Adrenal gland (tissue), 12 donors: ENCODE data around the gene STK32C. TPM values are rescaled to one million over a fixed set of nuclear protein-coding genes. Genes with fewer than 3 reads are reported as not detected.

Source experiments
- DNase-seq, 7 donors: peaks; one replicate each; pipeline ENCODE4 v3.0.0-alpha.2; 2019 to 2020
- H3K27ac ChIP-seq, 5 donors: fragments of 200-600 bp; sonication (generic) in 4 of 5; 1 replicate in 3 of 5; 2 replicates in 2 of 5; pipeline versions ENCODE4 v1.5.1 to v1.8.0; 2016 to 2020; ENCODE audit warnings: mild to moderate bottlenecking in 1 of 5
- H3K27me3 ChIP-seq: fragments of 200-600 bp; 2 replicates; pipeline ENCODE4 v1.8.0; 2021
- H3K36me3 ChIP-seq, 2 donors: fragments of 200-600 bp; replicated peaks in 1 of 2; 1 replicate in 1 of 2; 2 replicates in 1 of 2; pipeline versions ENCODE4 v1.5.1 to v1.8.0; 2018 to 2022
- H3K4me1 ChIP-seq, 2 donors: fragments of 200-600 bp; replicated peaks in 1 of 2; 1 replicate in 1 of 2; 2 replicates in 1 of 2; pipeline versions ENCODE4 v1.5.1 to v1.8.0; 2018 to 2021
- H3K4me3 ChIP-seq, 4 donors: fragments of 200-600 bp; sonication (generic) in 3 of 4; one replicate each; pipeline ENCODE4 v1.5.1; 2016 to 2018
- H3K9me3 ChIP-seq, 3 donors: fragments of 200-600 bp; sonication (generic) in 1 of 3; replicated peaks in 1 of 3; 1 replicate in 2 of 3; 2 replicates in 1 of 3; pipeline versions ENCODE4 v1.5.1 to v1.8.0; 2016 to 2021
- POLR2A ChIP-seq, 2 donors: fragments of 450-650 bp; IDR thresholded peaks; one replicate each; pipeline ENCODE4 v1.6.1; 2017; ENCODE audit warnings: antibody characterized with exemption in 2 of 2, mild to moderate bottlenecking in 2 of 2, moderate library complexity in 1 of 2
- WGBS, 4 donors: extraction: QIAGEN DNeasy Blood & Tissue Kit in 2 of 4; methylation state at CpG; one replicate each; pipeline versions ENCODE4 v1.1.5 to v1.1.7; 2013 to 2017; 5-methylcytosine and 5-hydroxymethylcytosine counted together
- intact Hi-C, 2 donors: fragments of 100-400 bp; cut with DNase I; formaldehyde crosslinking; loops; one replicate each; pipeline versions ENCODE4 v1.14.1 to v1.15.0; 2022 to 2023
- polyA plus RNA-seq, 3 donors: library from polyadenylated mRNA; stranded (reverse); fragments of 200-250 nt in 2 of 3; fragments of 350-450 nt in 1 of 3; fragmentation: Illumina TruSeq in 1 of 3; extraction: RNeasy Lipid Tissue Mini Kit (QIAGEN cat#74804) in 1 of 3; gene quantifications; one replicate each; pipeline ENCODE4 v1.2.3, GENCODE V29; 2013 to 2014
- total RNA-seq, 9 donors: library from RNA; depleted of rRNA in 4 of 9; stranded (reverse); fragments of >200 nt in 4 of 9; fragments of 120-200 nt in 1 of 9; fragmentation: NEBNext Ultra II Directional in 1 of 9; extraction: Animal tissue kit (Norgen Biotek cat#: 25700) in 1 of 9; gene quantifications; one replicate each; pipeline versions ENCODE4 v1.1.0 to v1.2.4, GENCODE V29; 2013 to 2023
- TF ChIP-seq, protein P1 (sequence below), 6 experiments: fragments of 450-650 bp in 4 of 6; fragments of 200-600 bp in 2 of 6; sonication (generic) in 1 of 6; IDR thresholded peaks; 1 replicate in 5 of 6; 2 replicates in 1 of 6; pipeline versions ENCODE4 v1.5.1 to v1.8.0; 2016 to 2021; ENCODE audit warnings: antibody characterized with exemption in 6 of 6, mild to moderate bottlenecking in 2 of 6, moderate library complexity in 1 of 6
- donor health status: healthy with polysubstance abuse.
- donor health status: Bipolar disorder and iron deficiency.
- donor health status: DM: yes; HTN: yes; CAD: no.
- donor health status: DM: no; HTN: no; CAD: no.
- donor health status: DM: no; HTN: no; CAD: no.
- donor health status: DM: yes; HTN: yes; CAD: no.

STK32C gene
- total and polyA plus RNA-seq, 12 donors, result 2.8 to 36.5 (median 15.9) TPM

DNA sequence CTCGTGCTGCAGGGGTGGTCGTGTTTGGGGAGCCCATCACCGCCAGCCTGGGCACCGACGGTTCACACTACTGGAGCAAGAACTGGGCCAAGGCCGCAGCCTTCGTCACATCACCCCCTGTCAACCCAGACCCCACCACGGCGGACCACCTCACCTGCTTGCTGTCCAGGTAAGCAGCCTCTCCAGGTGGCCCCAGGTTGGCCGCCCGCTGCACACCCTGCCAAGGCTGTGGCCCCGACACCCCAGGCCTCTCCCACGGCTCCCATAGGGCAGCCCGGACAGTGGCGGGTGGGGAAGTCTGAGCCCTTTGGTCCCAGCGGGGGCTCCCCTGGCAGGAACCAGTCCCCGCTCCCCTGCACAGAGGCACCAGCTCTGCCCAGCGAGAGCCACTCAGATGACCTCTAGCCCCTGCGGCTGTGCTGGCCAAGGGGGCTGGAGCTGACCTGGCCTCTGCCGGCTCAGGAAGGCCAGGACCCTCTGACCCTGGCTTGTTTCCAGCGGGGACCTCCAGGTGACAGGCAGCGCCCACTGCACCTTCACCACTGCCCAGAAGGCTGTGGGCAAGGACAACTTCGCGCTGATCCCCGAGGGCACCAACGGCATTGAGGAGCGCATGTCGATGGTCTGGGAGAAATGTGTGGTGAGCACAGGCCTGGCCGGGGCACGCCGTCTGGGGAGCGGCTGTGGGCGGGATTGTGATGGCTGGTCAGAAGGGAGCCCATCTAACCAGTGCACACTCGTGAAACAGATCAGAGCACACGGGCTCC is 107.2 kb downstream of the STK32C start:
- Histone ChIP-seq H3K27ac (no peak overlapping the region), H3K27me3 (no peaks in the 10 kb centered on the region), H3K9me3 (no peaks in the 10 kb centered on the region), H3K4me1 (no peaks in the 10 kb centered on the region), H3K36me3 (no peaks in the 10 kb centered on the region), H3K4me3 (no peak overlapping the region)
- 82 to 86% (median 84%) methylated on average over 13 to 35 of the region's 35 CpGs for WGBS, 4 donors
- intact Hi-C loops, result no loop called here
- DNase-seq, result no peak
- TF ChIP-seq, protein P1, sequence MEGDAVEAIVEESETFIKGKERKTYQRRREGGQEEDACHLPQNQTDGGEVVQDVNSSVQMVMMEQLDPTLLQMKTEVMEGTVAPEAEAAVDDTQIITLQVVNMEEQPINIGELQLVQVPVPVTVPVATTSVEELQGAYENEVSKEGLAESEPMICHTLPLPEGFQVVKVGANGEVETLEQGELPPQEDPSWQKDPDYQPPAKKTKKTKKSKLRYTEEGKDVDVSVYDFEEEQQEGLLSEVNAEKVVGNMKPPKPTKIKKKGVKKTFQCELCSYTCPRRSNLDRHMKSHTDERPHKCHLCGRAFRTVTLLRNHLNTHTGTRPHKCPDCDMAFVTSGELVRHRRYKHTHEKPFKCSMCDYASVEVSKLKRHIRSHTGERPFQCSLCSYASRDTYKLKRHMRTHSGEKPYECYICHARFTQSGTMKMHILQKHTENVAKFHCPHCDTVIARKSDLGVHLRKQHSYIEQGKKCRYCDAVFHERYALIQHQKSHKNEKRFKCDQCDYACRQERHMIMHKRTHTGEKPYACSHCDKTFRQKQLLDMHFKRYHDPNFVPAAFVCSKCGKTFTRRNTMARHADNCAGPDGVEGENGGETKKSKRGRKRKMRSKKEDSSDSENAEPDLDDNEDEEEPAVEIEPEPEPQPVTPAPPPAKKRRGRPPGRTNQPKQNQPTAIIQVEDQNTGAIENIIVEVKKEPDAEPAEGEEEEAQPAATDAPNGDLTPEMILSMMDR (IDR thresholded peaks at IDR 0.05), result no peak
- no peak for TF ChIP-seq POLR2A (IDR thresholded peaks at IDR 0.05)

DNA sequence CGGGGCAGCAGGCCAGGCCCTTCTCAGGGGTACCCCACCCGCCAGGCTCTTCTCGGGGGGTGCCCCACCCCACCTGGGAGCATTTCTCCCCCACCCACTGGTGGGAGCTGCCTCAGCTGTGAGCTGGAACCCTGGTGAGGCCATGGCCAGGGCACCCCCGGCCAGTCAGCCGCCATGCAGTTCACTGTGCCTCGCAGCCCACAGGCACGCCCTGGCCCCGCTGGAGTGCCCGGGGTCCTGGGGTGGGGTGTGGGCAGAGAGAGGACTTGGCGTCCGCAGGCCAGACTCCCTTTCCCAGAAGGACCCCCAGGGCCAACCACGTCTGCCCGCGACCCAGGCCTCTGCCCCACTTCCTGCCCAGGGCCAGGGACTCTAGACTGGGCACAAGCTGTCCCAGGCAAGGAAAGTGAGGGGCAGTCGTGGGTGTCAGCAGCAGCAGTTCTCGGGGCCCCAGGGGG is 107.9 kb downstream of the STK32C start:
- Histone ChIP-seq H3K4me1 (no peaks in the 10 kb centered on the region), H3K27ac (no peak overlapping the region), H3K27me3 (no peaks in the 10 kb centered on the region), H3K4me3 (no peak overlapping the region), H3K9me3 (no peaks in the 10 kb centered on the region), H3K36me3 (no peaks in the 10 kb centered on the region)
- 58 to 86% (median 85%) methylated on average over 9 to 16 of the region's 16 CpGs; no CpG with 5 or more reads in 1 of the 4 donors for WGBS, 4 donors
- no peak for DNase-seq
- intact Hi-C loops, result no loop called here
- TF ChIP-seq POLR2A (IDR thresholded peaks at IDR 0.05), result no peak
- TF ChIP-seq, protein P1 (IDR thresholded peaks at IDR 0.05), result no peak

DNA sequence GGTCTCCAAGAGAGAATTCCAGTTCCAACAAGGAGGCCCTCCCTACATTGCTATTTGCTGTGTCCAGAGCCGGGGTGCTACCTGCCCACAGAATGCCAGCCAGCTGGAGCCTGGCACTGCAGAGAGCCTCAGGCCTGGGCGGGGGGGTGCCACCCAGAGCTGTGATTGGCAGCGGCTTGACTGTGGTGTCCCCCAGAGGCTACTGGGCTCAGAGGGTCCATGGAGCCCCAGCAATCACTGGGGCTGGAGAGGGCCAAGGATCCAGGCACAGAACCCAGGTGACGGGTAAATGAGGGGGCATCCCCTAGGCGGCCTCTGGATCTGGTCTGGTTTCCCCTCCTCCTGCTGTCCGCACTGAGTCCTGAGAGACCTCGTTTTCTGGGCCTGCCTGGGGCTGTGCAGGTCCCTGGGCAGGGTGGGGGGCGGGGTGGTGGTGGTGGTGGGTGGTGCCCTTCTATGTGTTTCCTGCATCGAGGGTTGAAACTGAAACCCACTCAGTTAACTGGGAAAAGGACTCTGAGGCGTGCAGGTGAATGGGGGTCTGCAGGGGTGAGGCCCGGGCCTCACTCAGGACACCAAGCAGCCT is 108.4 kb downstream of the STK32C start:
- H3K4me3 ChIP-seq, result no peak overlapping the region
- no peak for DNase-seq
- no peaks in the 10 kb centered on the region for H3K9me3 ChIP-seq
- H3K27me3 ChIP-seq, result no peaks in the 10 kb centered on the region
- H3K27ac ChIP-seq, result no peak overlapping the region
- H3K4me1 ChIP-seq, result no peaks in the 10 kb centered on the region
- 66 to 94% (median 84%) methylated on average over 6 to 11 of the region's 11 CpGs for WGBS, 4 donors
- intact Hi-C loops, result no loop called here
- no peaks in the 10 kb centered on the region for H3K36me3 ChIP-seq
- TF ChIP-seq, protein P1 (IDR thresholded peaks at IDR 0.05), result no peak

DNA sequence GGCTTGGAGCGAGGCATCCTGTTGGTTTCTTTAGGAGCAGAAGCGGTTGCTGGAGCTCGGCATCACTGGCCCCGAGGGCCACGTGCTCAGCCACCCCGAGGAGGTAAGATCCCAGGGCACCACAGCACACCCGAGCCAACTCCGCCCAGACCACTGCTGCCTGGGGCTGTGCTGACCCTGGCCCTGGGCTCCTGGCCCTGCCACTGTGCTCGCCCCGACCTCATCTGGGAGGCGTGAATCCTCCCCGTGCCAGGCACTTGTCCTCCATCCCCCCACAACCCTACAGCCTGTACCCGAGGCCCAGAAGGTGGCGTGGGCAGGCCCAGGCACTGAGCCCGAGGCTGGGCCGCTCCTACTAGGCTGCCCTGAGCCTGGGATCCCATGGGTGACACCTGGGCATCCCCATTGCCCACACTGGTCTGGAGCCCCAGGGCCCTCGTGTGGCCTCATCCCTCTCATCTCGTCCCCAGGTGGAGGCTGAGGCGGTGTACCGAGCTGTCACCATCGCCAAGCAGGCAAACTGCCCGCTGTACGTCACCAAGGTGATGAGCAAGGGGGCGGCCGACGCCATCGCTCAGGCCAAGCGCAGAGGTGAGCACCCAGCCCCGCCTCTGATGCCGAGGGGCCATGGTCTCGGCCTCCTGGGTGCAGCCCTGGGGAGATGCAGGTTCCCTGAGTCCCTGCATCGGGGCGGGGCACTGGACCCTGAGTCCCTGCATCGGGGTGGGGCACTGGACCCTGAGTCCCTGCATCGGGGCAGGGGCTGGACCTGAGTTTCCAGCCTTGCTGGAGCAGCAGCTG is 109.2 kb downstream of the STK32C start:
- 92 to 96% (median 92%) methylated on average over 2 to 35 of the region's 35 CpGs for whole genome bisulfite sequencing, 4 donors
- DNase-seq, result no peak
- intact Hi-C loops, result no loop called here

More for the DNA sequence above, 109.2 kb downstream of the STK32C start:
- H3K4me1 ChIP-seq, result no peaks in the 10 kb centered on the region
- no peaks in the 10 kb centered on the region for H3K9me3 ChIP-seq
- TF ChIP-seq POLR2A (IDR thresholded peaks at IDR 0.05), result no peak
- TF ChIP-seq, protein P1 (IDR thresholded peaks at IDR 0.05), result no peak
- no peak overlapping the region for H3K27ac ChIP-seq
- H3K27me3 ChIP-seq, result no peaks in the 10 kb centered on the region
- H3K4me3 ChIP-seq, result no peak overlapping the region
- H3K36me3 ChIP-seq, result no peaks in the 10 kb centered on the region
